ENCODE measurements around the gene MYH11. TPM values are rescaled to one million over a fixed set of nuclear protein-coding genes. Genes with fewer than 3 reads are reported as not detected.

MYH11 gene
- total and polyA plus RNA-seq, 4 experiments from 2014 or later, result 0.26 to 1.9 TPM; not detected in 2

GRCh38 chr16:15897834-15898254 is 41.0 kb upstream of the MYH11 start:
- Histone ChIP-seq H3K9me3 (ENCODE audit: control insufficient read depth in 1 of 2, low read length in 2 of 2) (no peaks in the 10 kb centered on the region), H3K4me3 (ENCODE audit: low read length in 2 of 2) (no peak overlapping the region), H3K36me3 (ENCODE audit: insufficient read depth, low read length) (no peaks in the 10 kb centered on the region), H3K27ac (ENCODE audit: low read depth, low read length) (no peak overlapping the region), H3K4me1 (ENCODE audit: insufficient read depth, low read length) (peaks cover 5% of the 10 kb centered on the region), H3K27me3 (ENCODE audit: insufficient read depth, low read length) (no peaks in the 10 kb centered on the region)
- peaks cover 0 to 2% (median 0%) of the 10 kb centered on the region in 8 donors for H3K9me3 Mint-ChIP-seq
- intact Hi-C loops (cut with micrococcal nuclease), result no loop called here
- no peak for DNase-seq
- H3K4me3 Mint-ChIP-seq, result no peak overlapping the region
- POLR2A ChIA-PET (ENCODE audit: partially characterized antibody), result interaction anchor here (1.3 kb wide), 1 partner anchor 10 kb away, joined by 5 read pairs; the partner anchor contains the start of gene CEP20
- H3K36me3 Mint-ChIP-seq, result no peaks in the 10 kb centered on the region
- CTCF ChIA-PET (ENCODE audit: partially characterized antibody), result no interaction called here
- peaks cover 0 to 6% (median 0%) of the 10 kb centered on the region in 4 donors for H3K4me1 Mint-ChIP-seq
- H3K27me3 Mint-ChIP-seq, result no peaks in the 10 kb centered on the region
- peak overlapping the region in 1 of 7 donors; percentile 59 for H3K27ac Mint-ChIP-seq

GRCh38 chr16:15897121-15897780 is 40.4 kb upstream of the MYH11 start:
- Mint-ChIP-seq H3K27ac (no peak overlapping the region), H3K4me3 (no peak overlapping the region), H3K9me3 (peaks cover 0 to 2% (median 0%) of the 10 kb centered on the region in 8 donors), H3K27me3 (no peaks in the 10 kb centered on the region), H3K36me3 (no peaks in the 10 kb centered on the region), H3K4me1 (peaks cover 0 to 6% (median 0%) of the 10 kb centered on the region in 4 donors)
- no peak overlapping the region for H3K27ac ChIP-seq (ENCODE audit: low read depth, low read length)
- H3K9me3 ChIP-seq (ENCODE audit: control insufficient read depth in 1 of 2, low read length in 2 of 2), result no peaks in the 10 kb centered on the region
- H3K4me1 ChIP-seq (ENCODE audit: insufficient read depth, low read length), result peaks cover 5% of the 10 kb centered on the region
- no peaks in the 10 kb centered on the region for H3K27me3 ChIP-seq (ENCODE audit: insufficient read depth, low read length)
- DNase-seq, result no peak
- H3K36me3 ChIP-seq (ENCODE audit: insufficient read depth, low read length), result no peaks in the 10 kb centered on the region
- POLR2A ChIA-PET (ENCODE audit: partially characterized antibody), result no interaction called here
- CTCF ChIA-PET (ENCODE audit: partially characterized antibody), result no interaction called here
- intact Hi-C loops (cut with micrococcal nuclease), result no loop called here
- H3K4me3 ChIP-seq (ENCODE audit: low read length in 2 of 2), result no peak overlapping the region

- Histone ChIP-seq H3K4me3 (ENCODE audit: low read length in 2 of 2) (no peak overlapping the region), H3K4me1 (ENCODE audit: insufficient read depth, low read length) (peaks cover 4% of the 10 kb centered on the region), H3K27ac (ENCODE audit: low read depth, low read length) (no peak overlapping the region), H3K9me3 (ENCODE audit: control insufficient read depth in 1 of 2, low read length in 2 of 2) (no peaks in the 10 kb centered on the region), H3K36me3 (ENCODE audit: insufficient read depth, low read length) (no peaks in the 10 kb centered on the region), H3K27me3 (ENCODE audit: insufficient read depth, low read length) (no peaks in the 10 kb centered on the region)
- peaks cover 0 to 5% (median 0%) of the 10 kb centered on the region in 4 donors for H3K4me1 Mint-ChIP-seq
- no peaks in the 10 kb centered on the region for H3K27me3 Mint-ChIP-seq
- ChIA-PET POLR2A (ENCODE audit: partially characterized antibody) (no interaction called here), CTCF (ENCODE audit: partially characterized antibody) (no interaction called here)
- no peak overlapping the region for H3K4me3 Mint-ChIP-seq
- no peaks in the 10 kb centered on the region for H3K36me3 Mint-ChIP-seq
- no peak overlapping the region for H3K27ac Mint-ChIP-seq
- intact Hi-C loops (cut with micrococcal nuclease), result no loop called here
- H3K9me3 Mint-ChIP-seq, result peaks cover 0 to 4% (median 0%) of the 10 kb centered on the region in 8 donors
- DNase-seq, result no peak
Measured at GRCh38 chr16:15894571-15895374, 37.9 kb upstream of the MYH11 start.

- H3K36me3 Mint-ChIP-seq, result peaks cover 0 to 8% of the 10 kb centered on the region in 2 donors
- no peaks in the 10 kb centered on the region for H3K27me3 Mint-ChIP-seq
- H3K9me3 ChIP-seq (ENCODE audit: control insufficient read depth in 1 of 2, low read length in 2 of 2), result no peaks in the 10 kb centered on the region
- CTCF ChIA-PET (ENCODE audit: partially characterized antibody), result no interaction called here
- POLR2A ChIA-PET (ENCODE audit: partially characterized antibody), result no interaction called here
- DNase-seq, result no peak
- H3K9me3 Mint-ChIP-seq, result peaks cover 0 to 3% (median 0%) of the 10 kb centered on the region in 8 donors
- H3K4me1 Mint-ChIP-seq, result peaks cover 8 to 21% (median 19%) of the 10 kb centered on the region in 4 donors
- no peaks in the 10 kb centered on the region for H3K36me3 ChIP-seq (ENCODE audit: insufficient read depth, low read length)
- H3K4me3 Mint-ChIP-seq, result no peak overlapping the region
- no peak overlapping the region for H3K27ac Mint-ChIP-seq
- intact Hi-C loops (cut with micrococcal nuclease), result no loop called here
- H3K4me3 ChIP-seq (ENCODE audit: low read length in 2 of 2), result no peak overlapping the region
- peaks cover 20% of the 10 kb centered on the region for H3K4me1 ChIP-seq (ENCODE audit: insufficient read depth, low read length)
- H3K27me3 ChIP-seq (ENCODE audit: insufficient read depth, low read length), result no peaks in the 10 kb centered on the region
- no peak overlapping the region for H3K27ac ChIP-seq (ENCODE audit: low read depth, low read length)
Measured at GRCh38 chr16:15891508-15891907, 34.7 kb upstream of the MYH11 start.

- Mint-ChIP-seq H3K27ac (peak within 1 kb of the TSS; percentile 96 to 100 (median 99)), H3K9me3 (peaks cover 0 to 2% (median 0%) of the 10 kb centered on the region in 8 donors), H3K4me3 (peak within 1 kb of the TSS; percentile 98 to 100 (median 100)), H3K27me3 (no peaks in the 10 kb centered on the region), H3K4me1 (peaks cover 21 to 39% (median 31%) of the 10 kb centered on the region in 4 donors), H3K36me3 (peaks cover 6 to 17% of the 10 kb centered on the region in 2 donors)
- Histone ChIP-seq H3K9me3 (ENCODE audit: control insufficient read depth in 1 of 2, low read length in 2 of 2) (no peaks in the 10 kb centered on the region), H3K27me3 (ENCODE audit: insufficient read depth, low read length) (no peaks in the 10 kb centered on the region), H3K4me3 (ENCODE audit: low read length in 2 of 2) (peak within 1 kb of the TSS; percentile 94 to 99), H3K27ac (ENCODE audit: low read depth, low read length) (peak within 1 kb of the TSS; percentile 88), H3K4me1 (ENCODE audit: insufficient read depth, low read length) (peaks cover 30% of the 10 kb centered on the region), H3K36me3 (ENCODE audit: insufficient read depth, low read length) (no peaks in the 10 kb centered on the region)
- peak; percentile 99 to 100 (median 100) for DNase-seq
- intact Hi-C loops (cut with micrococcal nuclease), result loop anchor here (1.0 to 5.0 kb wide), 6 partner anchors 14 to 246 kb away; partner anchors contain the start of gene MARF1
- POLR2A ChIA-PET (ENCODE audit: partially characterized antibody), result interaction anchor here (0.8 to 1.9 kb wide), 22 partner anchors 8 to 298 kb away, joined by 3 to 19 read pairs (median 4); no protein-coding TSS in a partner anchor
- CTCF ChIA-PET (ENCODE audit: partially characterized antibody), result interaction anchor here (0.6 to 2.6 kb wide), 9 partner anchors 9 to 239 kb away, joined by 3 to 14 read pairs (median 4); no protein-coding TSS in a partner anchor
Measured at GRCh38 chr16:15888072-15888976, 31.5 kb upstream of the MYH11 start, which contains the start of gene CEP20. TSS of gene CEP20 (minus strand) at chr16:15888603. CDS start at chr16:15888585, 18 bp downstream.

GRCh38 chr16:15887283-15887682 is 30.5 kb upstream of the MYH11 start:
- peak overlapping the region; percentile 88 for H3K27ac ChIP-seq (ENCODE audit: low read depth, low read length)
- H3K27me3 Mint-ChIP-seq, result no peaks in the 10 kb centered on the region
- POLR2A ChIA-PET (ENCODE audit: partially characterized antibody), result interaction anchor here (1.6 to 1.9 kb wide), 3 partner anchors 63 to 158 kb away, joined by 4 to 11 read pairs (median 5); no protein-coding TSS in a partner anchor

More at GRCh38 chr16:15887283-15887682, 30.5 kb upstream of the MYH11 start:
- H3K9me3 ChIP-seq (ENCODE audit: control insufficient read depth in 1 of 2, low read length in 2 of 2), result no peaks in the 10 kb centered on the region
- H3K4me1 Mint-ChIP-seq, result peaks cover 21 to 39% (median 31%) of the 10 kb centered on the region in 4 donors
- peaks cover 3% of the 10 kb centered on the region for H3K36me3 ChIP-seq (ENCODE audit: insufficient read depth, low read length)
- peak overlapping the region in 4 of 7 donors; percentile 74 to 98 (median 90) for H3K27ac Mint-ChIP-seq
- intact Hi-C loops (cut with micrococcal nuclease), result loop anchor here (5.0 kb wide), 1 partner anchor 245 kb away; the partner anchor contains the start of gene MARF1
- H3K36me3 Mint-ChIP-seq, result peaks cover 10 to 21% of the 10 kb centered on the region in 2 donors
- peaks cover 30% of the 10 kb centered on the region for H3K4me1 ChIP-seq (ENCODE audit: insufficient read depth, low read length)
- CTCF ChIA-PET (ENCODE audit: partially characterized antibody), result interaction anchor here (1.2 to 2.6 kb wide), 4 partner anchors 8 to 240 kb away, joined by 3 to 14 read pairs (median 4); no protein-coding TSS in a partner anchor
- H3K4me3 Mint-ChIP-seq, result peak overlapping the region; percentile 98 to 100 (median 100)
- peaks cover 0 to 2% (median 0%) of the 10 kb centered on the region in 8 donors for H3K9me3 Mint-ChIP-seq
- no peak for DNase-seq
- H3K27me3 ChIP-seq (ENCODE audit: insufficient read depth, low read length), result no peaks in the 10 kb centered on the region
- peak overlapping the region; percentile 94 to 99 for H3K4me3 ChIP-seq (ENCODE audit: low read length in 2 of 2)

All from CD4-positive, alpha-beta memory T cell (primary cell).